ENCODE results near the gene BIN2.
A peak's percentile ranks its signal among the peaks of the same experiment; 100 is the strongest.

Gene BIN2

GRCh38 chr12:51328587-51328986 is 4.6 kb upstream of the BIN2 start:
- no peak overlapping the region for H3K4me3 ChIP-seq (ENCODE audit: control insufficient read depth, low read depth, low read length)

DNA sequence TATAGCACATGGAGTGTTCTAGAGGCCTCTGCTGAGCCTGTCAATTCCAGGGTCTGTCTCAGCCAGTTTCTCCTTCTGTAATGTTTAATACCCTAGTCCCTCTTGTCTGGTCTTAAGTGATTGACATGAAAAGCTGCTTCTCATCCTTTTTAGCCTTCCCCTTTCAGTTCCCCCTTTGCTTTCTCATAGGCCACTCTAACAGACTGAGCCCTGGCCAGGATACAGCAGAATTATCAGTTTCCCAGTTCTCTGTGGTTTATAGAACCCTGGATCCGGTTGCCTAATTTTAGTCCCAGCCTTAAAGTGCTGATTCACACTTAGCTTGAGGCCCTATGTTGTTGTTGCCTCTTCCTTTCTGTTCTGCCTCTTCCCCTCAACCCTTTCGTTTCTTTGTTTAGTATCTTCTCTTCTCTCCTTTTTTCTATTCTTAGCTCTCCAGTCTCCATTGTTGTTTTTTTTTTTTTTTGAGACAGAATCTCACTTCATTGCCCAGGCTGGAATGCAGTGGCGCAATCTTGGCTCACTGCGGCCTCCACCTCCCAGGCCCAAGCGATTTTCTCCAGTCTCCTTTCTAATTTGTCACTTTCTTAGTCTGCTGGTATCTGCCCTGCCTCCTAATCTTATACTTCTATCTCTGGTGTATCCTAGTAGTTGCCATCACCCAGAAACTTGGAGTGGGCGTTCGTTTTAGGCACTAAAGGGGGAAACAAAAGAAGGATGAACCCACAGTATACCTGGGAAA is 2.9 kb upstream of the BIN2 start:
- TF ChIP-seq, protein P1, sequence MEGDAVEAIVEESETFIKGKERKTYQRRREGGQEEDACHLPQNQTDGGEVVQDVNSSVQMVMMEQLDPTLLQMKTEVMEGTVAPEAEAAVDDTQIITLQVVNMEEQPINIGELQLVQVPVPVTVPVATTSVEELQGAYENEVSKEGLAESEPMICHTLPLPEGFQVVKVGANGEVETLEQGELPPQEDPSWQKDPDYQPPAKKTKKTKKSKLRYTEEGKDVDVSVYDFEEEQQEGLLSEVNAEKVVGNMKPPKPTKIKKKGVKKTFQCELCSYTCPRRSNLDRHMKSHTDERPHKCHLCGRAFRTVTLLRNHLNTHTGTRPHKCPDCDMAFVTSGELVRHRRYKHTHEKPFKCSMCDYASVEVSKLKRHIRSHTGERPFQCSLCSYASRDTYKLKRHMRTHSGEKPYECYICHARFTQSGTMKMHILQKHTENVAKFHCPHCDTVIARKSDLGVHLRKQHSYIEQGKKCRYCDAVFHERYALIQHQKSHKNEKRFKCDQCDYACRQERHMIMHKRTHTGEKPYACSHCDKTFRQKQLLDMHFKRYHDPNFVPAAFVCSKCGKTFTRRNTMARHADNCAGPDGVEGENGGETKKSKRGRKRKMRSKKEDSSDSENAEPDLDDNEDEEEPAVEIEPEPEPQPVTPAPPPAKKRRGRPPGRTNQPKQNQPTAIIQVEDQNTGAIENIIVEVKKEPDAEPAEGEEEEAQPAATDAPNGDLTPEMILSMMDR (conservative IDR thresholded peaks at IDR 0.05; ENCODE audit: control insufficient read depth, insufficient read depth, low read depth, low read length): no peak
- peak; percentile 57 for DNase-seq (ENCODE audit: low read depth)
- no peak overlapping the region for H3K4me3 ChIP-seq (ENCODE audit: control insufficient read depth, low read depth, low read length)

More at GRCh38 chr12:51328587-51328986, 4.6 kb upstream of the BIN2 start:
- TF ChIP-seq, protein P1 (conservative IDR thresholded peaks at IDR 0.05; ENCODE audit: control insufficient read depth, insufficient read depth, low read depth, low read length): no peak
- DNase-seq (ENCODE audit: low read depth): no peak

DNA sequence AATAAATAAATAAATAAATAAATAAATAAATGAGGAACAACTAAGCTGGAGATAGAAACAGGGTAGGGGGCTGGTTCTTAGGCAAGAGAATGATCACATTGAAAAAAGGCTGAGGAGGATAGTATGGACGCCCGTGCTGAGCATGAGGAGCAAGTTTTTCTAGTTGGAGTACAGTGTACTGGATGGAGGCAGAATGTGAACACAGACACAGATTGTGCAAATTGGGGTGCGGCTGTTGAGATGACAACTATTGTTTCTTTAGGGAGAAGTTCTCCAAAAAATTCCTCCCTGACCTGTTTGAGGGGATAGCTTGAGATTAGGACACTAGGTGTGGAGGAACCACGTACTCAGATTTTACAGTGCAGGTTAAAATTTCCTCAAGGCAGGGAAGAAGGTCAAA is 979 bp upstream of the BIN2 start:
- no peak overlapping the region for H3K4me3 ChIP-seq (ENCODE audit: control insufficient read depth, low read depth, low read length)
- no peak for DNase-seq (ENCODE audit: low read depth)
- TF ChIP-seq, protein P1 (conservative IDR thresholded peaks at IDR 0.05; ENCODE audit: control insufficient read depth, insufficient read depth, low read depth, low read length): no peak

GRCh38 chr12:51323317-51323960 is 535 bp downstream of the BIN2 start:
- no peak overlapping the region for H3K4me3 ChIP-seq (ENCODE audit: control insufficient read depth, low read depth, low read length)
- TF ChIP-seq, protein P1 (conservative IDR thresholded peaks at IDR 0.05; ENCODE audit: control insufficient read depth, insufficient read depth, low read depth, low read length): no peak
- DNase-seq (ENCODE audit: low read depth): no peak

DNA sequence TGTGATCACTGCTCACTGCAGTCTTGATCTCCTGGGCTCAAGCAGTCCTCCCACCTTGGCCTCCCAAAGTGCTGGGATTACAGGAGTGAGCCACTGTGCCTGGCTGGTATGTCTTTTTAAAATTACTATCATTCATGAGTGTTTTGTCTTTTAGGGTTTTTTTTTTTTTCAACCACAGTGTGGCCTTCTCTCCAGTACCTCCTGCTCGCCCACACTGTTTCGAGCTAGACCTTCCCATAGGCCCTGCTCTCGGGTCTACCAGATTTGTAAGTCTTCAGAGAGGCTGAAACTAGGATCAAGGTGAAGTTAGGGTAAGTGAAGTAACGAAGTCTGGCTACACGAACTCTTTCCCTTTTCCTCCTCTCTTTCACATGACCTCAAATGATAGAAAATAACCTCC is 1.5 kb downstream of the BIN2 start:
- no peak for DNase-seq (ENCODE audit: low read depth)

DNA sequence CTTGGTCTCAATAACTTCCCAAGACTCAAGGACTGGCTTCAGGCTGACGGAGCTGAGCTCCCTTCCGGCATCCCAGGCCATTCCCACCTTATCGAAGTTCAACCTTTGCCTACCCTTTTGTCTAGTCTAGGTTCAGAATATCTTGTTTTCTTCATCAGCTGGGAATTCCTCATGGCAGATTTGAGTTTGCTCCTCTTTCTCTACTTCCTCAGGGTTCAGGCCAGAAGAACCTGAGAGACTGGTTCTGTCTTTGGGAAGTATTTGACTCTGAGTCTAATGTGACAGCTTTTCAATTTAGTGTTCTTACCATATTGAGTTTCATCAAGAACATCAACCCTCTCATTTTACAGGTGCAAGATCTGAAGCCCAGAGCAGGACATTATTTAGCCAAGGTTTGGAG is 2.1 kb downstream of the BIN2 start:
- TF ChIP-seq, protein P1 (conservative IDR thresholded peaks at IDR 0.05; ENCODE audit: control insufficient read depth, insufficient read depth, low read depth, low read length): no peak
- H3K4me3 ChIP-seq (ENCODE audit: control insufficient read depth, low read depth, low read length): no peak overlapping the region
- DNase-seq (ENCODE audit: low read depth): no peak

More for the DNA sequence above, 1.5 kb downstream of the BIN2 start:
- no peak overlapping the region for H3K4me3 ChIP-seq (ENCODE audit: control insufficient read depth, low read depth, low read length)
- TF ChIP-seq, protein P1 (conservative IDR thresholded peaks at IDR 0.05; ENCODE audit: control insufficient read depth, insufficient read depth, low read depth, low read length): no peak

Measured in fibroblast of mammary gland (primary cell).